NCI-H1105 (cell line): Measurements from ENCODE around the gene TIAM1.

Experiments used
- DNase-seq: peaks from one replicate; lab custom pipeline; 2025; lab: John Stamatoyannopoulos, UW

TIAM1 gene

DNA sequence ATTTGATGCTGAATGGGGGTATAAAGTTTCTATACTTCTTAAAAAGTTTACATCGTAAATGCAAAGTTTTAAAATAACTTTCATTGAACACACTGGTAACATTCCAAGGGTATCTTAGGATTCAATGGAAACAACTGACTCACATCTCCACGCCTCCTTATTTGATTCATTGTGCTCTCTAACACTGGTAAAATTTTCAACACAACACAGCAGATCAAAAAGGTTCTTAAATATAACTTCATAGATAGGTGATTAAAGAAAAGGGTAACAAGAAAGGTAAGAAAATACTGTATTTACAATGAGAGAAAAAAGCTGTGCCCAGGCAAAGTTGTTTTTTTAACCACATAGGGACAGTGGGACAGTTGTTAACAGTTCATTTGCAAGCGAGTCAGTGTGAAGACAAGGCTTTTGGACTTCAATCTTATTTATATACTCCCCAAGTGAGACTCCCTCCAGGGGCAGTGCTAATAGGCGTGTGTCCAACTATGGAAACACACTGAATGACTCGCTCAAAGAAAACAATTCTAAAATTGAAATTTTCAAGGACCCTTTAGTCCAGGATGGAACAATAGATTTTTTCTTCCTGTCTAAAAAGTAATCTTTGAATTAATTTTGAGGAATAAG lies 140.5 kb downstream of the TIAM1 start:
- DNase-seq = no peak

DNA sequence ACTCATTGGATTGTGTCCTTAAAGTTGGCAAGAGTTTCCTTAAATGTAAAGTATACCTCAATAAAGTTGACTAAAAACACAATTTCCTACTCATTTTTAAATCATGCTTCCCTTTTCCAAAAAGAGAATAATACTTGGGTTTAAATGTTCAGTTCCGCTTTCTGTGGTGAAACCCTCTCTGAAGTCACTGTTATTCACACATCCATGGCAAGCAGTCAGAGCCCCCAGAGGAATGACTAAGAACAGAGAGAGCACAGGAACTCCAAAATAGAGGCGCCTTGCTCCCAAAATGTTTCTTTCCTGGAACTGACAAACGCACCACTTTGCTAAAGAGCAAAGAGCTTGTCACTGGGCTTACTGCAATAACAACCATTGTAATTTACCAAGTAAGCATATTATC lies 142.5 kb downstream of the TIAM1 start:
- no peak for DNase-seq

DNA sequence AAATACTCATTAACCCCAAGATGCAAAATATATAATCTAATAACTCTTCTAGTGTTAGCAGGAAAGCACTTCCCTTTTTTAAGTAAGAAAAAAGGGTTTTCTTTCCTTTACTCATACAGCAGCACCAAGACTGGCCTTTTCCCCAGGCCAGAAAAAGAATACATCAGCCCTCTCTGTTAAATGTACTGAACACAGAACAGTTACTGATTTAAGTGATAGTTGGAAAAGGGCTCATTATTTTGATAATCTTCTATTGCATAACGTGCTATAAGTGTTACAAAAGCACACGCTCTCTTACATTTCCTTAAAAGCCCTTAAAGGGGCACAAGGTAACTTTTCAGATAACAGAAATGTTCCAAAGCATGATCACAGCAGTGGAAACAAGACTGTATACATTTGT lies 142.9 kb downstream of the TIAM1 start:
- DNase-seq = no peak

DNA sequence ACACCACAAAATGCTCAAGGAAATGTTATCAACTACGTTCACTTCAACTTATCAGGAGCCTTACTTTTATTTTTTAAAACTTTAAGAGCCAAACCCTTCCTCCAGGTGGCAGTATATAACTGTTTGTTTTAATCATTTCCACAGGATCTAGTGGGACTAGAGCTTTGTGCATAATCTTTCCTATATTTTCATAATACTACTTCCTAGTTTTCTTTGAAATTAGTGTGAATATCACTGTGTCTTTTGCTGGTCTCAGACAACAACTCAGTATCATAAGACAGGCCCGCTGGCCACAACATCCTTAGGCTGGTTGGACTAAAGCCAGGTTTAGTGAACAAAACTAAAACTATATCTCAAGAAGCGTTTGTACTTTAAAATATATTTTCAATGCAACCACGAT lies 145.5 kb downstream of the TIAM1 start:
- peak; percentile 38 for DNase-seq

DNA sequence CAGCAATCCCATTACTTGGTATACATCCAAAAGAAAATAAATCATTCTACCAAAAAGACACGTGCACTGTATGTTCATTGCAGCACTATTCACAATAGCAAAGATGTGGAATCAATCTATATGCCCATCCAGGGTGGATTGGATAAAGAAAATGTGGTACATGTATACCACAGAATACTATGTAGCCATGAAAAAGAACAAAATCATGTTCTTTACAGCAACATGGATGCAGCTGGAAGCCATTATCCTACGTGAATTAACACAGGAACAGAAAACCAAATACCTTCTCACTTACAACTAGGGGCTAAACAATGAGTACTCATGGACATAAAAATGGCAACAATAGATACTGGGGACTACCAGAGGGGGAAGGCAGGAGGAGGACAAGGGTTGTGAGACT lies 147.3 kb downstream of the TIAM1 start:
- DNase-seq = no peak

DNA sequence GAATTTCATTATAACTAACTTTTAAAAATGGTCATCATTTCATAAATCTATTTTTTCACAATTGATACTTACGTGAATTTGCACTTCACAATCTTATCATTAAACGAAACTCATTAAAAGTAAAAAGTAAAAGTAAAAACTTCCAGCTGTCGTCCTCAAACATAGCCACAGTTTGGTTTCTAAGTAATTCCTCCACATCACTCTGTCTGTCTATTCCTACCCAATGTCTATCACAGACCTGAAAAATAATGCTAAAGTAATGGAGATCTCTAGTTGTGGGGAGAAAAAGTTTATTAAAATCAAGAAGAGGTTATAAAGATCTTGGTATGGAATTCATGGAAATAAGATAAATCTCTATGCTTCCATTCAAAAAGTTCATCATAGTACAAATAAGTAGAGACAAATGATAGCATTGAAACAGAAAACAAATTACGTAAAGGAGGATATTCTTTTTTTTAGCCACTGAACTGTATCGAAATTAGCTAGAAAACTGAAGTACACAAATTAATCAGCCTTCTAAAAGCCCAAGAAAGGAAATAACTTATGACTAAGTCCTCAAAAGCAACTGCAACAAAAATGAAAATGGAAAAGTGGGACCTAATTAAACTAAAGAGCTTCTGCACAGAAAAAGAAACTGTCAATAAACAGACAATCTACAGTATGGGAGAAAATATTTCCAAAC lies 148.6 kb downstream of the TIAM1 start:
- DNase-seq = no peak

DNA sequence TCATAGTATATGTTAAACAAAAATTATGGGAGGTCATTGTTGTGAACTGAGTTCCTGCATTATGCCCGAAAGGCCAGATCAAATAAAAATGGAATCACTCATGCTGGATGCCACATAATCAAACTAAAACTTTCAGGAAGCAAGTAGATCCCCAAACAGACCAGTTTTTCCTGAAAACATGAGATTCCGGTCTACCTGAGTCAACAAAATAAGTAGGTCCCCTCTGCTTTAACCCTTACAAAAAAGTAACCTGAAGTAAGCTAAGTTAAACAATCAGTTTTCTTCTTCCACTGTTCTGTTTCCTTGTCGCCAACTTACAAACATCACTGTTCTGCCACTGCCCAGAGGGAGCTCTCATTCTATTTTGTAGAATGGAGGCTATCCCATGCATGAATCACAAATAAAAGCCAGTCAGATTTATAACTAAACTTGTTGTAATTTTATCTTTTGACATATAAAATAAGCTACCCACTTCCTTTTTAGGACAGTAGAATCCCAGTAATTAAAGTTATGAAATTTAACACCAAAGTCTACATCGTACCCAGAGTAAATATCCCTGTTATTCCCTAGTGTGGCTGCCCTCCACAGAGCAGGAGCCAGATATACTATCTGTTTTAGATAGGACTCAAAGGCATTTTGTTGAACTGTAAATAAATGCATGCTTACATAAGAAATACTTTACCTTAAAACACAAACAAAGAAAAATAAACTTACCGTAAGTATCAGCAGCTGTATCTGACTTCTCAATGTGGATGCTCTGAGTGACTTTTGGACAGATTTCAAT lies 149.4 kb downstream of the TIAM1 start:
- DNase-seq = no peak

DNA sequence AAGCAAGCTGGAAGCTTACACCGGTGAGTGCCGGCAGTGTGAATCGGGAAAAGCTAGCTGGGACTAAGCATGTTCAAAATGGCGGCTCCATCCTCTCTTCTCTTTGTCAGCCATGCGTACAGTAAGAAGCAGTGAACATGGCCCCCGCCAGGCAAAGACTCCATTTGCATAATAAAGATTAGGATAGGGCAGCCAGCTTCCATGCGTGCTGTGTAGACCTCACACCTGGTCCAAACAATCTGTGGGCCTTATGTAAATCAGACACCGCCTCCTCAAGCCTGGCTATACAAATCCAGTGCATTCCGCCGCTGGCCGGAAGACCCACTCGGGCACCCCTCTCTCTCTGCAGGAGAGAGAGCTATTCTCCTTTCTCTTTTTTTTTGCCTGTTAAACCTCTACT lies 150.3 kb downstream of the TIAM1 start:
- no peak for DNase-seq

DNA sequence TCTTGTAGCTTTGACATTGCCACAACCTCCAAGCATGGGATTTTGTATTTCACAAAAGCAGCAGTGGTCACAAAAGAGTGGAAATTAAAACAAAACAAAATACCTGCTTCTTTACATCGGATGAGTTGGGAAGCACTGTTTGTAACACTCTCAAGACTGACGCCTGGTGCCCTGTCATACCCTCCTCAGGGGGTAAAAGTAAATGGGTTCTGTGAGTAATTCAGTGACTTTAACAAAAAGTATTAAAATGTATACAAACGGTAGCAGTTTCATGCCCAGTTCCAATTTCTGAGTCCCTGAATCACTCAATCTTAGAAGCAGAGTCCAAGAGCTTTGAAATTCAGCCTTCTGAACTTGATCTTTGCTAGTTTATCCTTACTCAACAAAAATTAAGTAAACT lies 152.5 kb downstream of the TIAM1 start:
- DNase-seq = no peak

DNA sequence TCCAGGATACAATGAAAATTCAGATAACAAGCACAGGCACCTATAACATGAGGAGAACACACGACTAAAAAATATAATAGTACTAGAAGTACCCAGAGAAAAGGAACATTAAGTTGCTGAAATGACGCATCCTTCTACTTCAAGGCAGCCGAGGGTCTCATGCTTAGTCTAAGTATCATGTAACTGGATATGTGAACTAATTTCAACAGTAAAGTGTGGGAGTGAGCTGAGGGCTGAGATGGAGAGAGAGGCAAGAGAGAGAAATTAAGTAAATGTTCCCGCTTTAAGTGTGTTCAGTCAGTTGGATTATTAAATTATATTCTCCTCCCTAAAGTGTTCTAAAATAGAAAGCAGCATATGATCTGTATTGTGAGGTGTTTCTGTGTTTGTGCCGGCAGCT lies 153.5 kb downstream of the TIAM1 start:
- DNase-seq = no peak

DNA sequence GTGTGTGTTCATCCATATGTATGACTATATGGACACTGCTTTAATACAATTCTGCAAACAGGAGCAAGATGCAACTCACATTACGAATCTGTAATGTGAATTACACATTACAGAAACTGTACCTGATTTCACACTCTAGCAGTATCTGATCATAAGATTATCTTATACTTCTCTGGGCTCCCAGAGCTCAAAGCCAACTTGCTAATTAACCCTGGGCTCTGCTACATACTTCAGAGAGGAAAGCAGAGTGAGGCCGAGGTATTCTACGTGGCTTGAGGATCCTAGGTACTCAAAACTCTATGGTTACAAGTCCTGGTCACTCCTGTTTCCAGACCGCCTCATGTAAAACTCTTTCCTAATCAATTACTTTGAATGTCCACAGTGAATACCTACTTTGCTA lies 156.6 kb downstream of the TIAM1 start:
- DNase-seq = no peak

DNA sequence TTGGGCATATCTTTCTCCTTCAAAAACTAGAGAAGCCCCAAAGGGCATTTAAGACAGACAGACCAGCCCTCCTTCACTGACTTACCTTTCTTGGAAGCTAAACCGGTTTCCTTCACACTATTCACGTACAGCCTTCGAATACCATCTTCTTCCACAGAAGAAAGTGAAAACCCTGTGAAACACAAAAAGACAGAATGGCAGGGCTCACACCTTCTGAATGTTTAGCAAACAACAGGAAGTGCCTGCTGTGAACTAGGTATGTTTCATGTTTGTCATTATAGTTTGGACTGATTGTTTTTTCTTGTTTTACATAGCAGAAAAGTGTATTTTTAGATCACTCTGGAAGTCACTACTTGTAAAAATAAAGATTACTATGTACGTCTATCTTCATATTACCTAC lies 157.1 kb downstream of the TIAM1 start:
- no peak for DNase-seq

DNA sequence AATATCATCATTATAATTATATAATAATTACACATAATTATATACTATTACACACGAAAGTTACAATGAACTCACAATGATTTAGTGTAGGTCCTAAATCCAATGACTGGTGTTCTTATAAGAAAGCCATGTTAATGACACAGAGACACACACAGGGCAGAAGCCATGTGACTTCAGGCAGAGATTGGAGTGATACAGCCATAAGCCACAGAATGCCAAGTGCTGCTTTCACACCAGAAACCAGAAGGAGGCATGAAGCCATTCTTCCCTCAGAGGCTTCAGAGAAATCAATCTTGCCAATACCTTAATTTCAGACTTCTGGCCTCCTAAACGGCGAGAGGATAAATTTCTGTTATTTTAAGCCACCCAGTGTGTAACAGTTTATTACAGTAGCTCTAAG lies 158.4 kb downstream of the TIAM1 start:
- peak; percentile 55 for DNase-seq

DNA sequence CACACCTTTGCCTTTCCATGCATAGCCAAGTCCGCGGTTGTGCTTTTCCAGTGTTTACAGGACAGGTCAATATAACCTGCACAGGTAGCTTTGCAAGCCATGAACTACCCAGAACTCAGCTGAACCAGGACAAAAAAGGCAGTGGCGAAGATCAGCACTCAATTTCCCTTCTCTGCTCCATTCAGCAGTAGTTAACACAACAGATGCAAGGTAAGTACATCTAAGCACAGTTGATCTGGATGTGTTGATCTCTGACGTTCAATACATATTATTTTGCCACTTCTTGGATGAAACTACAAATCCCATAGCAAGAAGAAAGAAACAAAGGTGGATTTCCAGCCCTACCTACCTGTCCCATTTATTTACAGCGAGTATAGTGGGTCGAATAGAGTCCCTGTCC lies 159.2 kb downstream of the TIAM1 start:
- DNase-seq = peak; percentile 19

DNA sequence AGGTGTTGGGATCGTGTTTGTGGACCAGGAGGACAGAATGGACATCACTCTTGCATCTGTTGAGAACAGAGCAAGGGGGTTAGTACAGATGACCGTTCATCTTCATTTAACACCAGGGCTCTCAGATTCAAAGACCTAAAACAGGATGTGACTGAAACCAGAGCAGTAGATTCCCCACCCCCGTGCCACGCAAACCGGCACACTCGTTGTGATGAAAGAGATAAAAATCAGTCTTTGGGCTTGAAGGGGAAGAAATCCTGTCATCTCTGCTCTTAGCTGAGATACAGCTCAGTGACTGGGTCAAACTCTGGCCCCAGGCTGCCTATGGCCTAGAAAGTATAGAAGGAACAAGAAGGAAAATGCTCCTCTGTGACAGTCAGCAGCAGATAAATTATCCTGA lies 159.6 kb downstream of the TIAM1 start:
- no peak for DNase-seq

DNA sequence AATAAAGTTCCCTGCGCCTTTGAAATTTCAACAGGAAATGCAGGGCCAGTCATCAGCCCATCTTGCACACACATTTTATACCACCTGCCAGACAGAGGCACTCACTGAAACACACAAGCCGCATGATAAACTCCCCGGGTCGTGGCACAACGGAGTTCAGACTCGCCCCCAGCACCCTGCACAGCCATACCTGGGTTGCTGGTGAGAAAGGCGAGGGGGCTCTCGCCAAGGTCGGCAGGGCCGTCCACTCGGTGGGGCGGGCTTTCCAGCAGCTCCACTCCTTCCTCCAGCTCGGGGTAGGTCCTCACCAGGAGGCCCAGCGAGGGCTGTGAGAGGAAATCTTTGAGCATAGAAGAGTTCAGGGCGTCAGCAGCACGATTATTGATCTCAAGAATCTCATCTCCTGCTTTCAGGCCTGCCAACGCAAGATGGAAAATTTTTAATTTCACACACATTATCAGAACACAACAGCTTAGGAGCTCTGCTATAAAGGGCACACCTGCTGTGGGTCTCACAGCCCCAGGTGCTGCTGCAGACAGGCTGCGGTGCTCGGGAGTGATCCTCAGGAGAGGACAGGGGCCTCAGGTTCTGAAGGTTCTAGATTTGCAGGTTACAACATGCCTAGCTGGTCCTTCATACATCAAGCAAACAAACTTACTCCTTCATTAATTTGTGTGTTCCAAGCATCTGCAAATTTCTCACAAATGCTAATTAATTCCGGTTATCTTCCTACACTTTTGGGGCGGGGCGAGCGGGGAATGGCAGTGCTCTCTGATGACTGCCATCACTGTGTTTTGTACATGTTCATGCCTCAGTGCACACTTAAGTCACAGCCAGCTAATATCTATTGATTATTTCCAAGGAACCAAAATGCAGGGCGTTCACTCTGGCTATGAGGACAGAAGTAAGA lies 161.6 kb downstream of the TIAM1 start:
- no peak for DNase-seq

DNA sequence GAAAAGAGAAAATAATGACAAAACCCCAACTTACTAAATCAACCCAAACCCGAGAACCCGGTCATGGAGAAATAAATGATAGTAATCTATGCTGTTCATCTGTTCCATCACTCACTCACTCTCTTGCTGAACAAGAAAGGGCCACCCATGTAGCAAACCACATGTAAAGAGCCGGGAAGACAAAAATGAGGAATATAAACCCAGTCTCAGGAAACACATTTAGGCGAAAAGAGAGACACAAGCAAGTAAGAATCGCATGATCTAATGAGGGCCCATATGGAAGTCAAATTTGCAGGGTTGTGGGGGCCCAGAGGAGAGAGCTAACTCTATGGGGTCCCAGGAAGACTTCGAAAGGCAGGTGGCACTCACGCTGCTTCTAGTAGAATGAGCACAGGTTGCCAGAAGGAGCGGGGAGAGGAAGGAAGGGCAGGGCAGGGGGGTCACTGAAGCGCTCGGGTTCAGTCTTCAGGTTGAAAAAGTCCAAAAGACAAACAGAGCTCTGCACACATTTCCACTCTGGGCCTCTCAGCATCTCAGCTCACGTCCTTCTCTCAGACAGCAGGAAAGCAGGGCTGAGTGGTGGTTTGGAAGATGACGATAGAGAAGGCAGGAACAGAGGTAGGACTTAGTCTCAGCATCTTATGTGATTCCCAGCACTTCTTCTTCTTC lies 162.8 kb downstream of the TIAM1 start:
- no peak for DNase-seq

DNA sequence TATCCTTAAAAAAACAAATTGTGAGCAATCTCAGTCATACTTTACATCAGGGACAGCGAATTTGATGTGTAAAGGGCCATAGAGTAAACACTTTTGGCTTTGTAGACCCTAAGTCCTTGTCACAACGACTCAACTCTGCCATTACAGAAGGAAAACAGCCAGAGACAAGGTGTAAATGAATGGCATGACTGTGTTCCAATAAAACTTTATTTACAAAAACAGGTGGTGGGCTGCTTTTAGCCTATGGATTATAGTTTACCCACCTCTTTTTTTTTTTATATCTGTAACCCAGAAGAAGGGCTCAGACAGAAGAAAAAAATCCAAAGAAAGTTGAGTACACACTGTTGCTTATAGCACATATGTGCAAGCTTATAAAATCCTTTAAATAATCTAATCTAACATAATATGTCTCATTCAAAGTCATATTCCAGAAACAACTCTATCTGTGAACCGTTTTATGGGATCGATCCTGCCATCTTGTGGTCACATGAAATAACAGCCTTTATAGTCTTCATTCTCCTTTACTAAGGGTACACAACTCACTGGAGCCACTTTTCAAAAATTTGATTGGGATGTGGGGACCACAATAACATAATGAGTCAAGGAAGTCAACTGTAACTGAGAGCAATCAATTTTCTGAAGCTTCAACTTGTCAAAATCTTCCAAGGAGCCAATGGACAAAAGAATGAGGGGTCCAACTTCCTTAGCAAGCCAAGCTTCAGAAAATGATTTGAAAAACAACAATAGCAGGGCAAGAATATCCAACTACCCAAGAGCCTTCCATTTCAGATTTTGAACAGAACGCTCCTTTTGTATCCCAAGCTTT lies 163.6 kb downstream of the TIAM1 start:
- peak; percentile 7 for DNase-seq

DNA sequence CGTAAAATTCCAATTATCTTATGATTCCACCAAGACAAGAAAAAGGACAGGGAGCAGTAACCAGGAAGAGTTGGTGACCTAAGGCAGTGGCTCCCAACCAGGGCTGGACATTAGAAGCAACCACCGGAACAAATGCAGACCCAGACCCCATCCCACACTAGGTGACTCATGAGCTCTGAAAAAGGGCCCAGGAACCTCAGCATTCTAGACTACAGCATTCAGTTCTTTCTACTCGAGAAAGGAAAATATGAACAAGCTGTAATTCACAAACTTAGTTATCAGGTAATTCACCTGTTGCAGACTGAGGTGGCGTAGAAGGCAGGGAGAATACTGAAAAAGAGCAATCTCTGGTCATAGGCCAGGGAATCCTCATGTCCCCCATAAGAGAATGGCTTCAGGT lies 167.3 kb downstream of the TIAM1 start:
- DNase-seq = no peak

DNA sequence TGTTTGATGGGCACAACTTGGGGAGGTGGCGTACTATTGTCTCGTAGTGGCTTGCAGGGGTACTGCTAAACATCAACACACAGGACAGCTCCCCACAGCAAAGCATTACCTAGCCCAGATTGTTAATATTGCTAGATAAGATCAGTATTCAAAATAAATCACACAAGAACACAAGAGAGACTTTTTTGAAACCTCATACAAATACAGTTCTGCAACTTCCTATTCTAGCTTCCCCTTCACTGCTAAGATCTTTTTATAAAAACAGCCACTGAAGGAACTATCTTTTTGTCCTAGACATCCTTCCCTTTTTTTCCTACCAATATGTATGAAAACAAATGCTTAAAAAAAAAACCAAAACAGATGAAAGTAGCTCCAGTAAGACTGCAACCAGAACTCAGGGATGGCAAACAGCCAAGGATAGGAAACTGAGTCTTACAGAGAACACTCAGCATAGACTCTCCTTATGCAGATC lies 167.9 kb downstream of the TIAM1 start:
- no peak for DNase-seq
